Activated CD4-positive, alpha-beta memory T cell treated with anti-CD3 and anti-CD28 coated beads, Interleukin-2, amount 10 ng/mL, durations not matched to agents 7 days and 5 days (primary cell): ENCODE results near the gene ALPG. TPM values are rescaled to one million over a fixed set of nuclear protein-coding genes. Genes with fewer than 3 reads are reported as not detected.
"Not testable (repeated sequence)": the region's sequence is repeated elsewhere in the genome, so short reads cannot be mapped to it uniquely, and the experiment has no call there.

Experiments used
- CTCF ChIA-PET: fragments of 350-600 bp; sonication (Branson Sonifier 250); formaldehyde crosslinking; loops from one replicate; lab custom pipeline; 2021; ENCODE audit warnings: antibody characterized with exemption, inconsistent platforms; lab: Charles Lee
- POLR2A ChIA-PET: fragments of 350-600 bp; sonication (Branson Sonifier 250); formaldehyde crosslinking; loops from one replicate; lab custom pipeline; 2021; ENCODE audit warnings: antibody characterized with exemption; lab: Charles Lee
- DNase-seq: peaks from one replicate; pipeline ENCODE4 v3.0.0-alpha.2; 2020
- H3K27ac Mint-ChIP-seq: one replicate; pipeline ENCODE4 v1.8.0; 2021; ENCODE audit warnings: mild to moderate bottlenecking, mixed read lengths
- H3K27me3 Mint-ChIP-seq: one replicate; pipeline ENCODE4 v1.8.0; 2021; ENCODE audit warnings: mixed read lengths
- H3K36me3 Mint-ChIP-seq: one replicate; pipeline ENCODE4 v1.8.0; 2021; ENCODE audit warnings: low read depth, mixed read lengths
- H3K4me1 Mint-ChIP-seq: one replicate; pipeline ENCODE4 v1.8.0; 2021; ENCODE audit warnings: mixed read lengths
- H3K4me3 Mint-ChIP-seq: one replicate; pipeline ENCODE4 v1.8.0; 2021; ENCODE audit warnings: mild to moderate bottlenecking, mixed read lengths
- H3K9me3 Mint-ChIP-seq: one replicate; pipeline ENCODE4 v1.8.0; 2021; ENCODE audit warnings: mixed read lengths
- total RNA-seq, 2 experiments: library from RNA; stranded (reverse); gene quantifications; one replicate each; pipeline ENCODE4 v1.2.3, GENCODE V29; 2021

The ALPG gene
- total RNA-seq, 2 experiments from 2014 or later, result not detected

DNA sequence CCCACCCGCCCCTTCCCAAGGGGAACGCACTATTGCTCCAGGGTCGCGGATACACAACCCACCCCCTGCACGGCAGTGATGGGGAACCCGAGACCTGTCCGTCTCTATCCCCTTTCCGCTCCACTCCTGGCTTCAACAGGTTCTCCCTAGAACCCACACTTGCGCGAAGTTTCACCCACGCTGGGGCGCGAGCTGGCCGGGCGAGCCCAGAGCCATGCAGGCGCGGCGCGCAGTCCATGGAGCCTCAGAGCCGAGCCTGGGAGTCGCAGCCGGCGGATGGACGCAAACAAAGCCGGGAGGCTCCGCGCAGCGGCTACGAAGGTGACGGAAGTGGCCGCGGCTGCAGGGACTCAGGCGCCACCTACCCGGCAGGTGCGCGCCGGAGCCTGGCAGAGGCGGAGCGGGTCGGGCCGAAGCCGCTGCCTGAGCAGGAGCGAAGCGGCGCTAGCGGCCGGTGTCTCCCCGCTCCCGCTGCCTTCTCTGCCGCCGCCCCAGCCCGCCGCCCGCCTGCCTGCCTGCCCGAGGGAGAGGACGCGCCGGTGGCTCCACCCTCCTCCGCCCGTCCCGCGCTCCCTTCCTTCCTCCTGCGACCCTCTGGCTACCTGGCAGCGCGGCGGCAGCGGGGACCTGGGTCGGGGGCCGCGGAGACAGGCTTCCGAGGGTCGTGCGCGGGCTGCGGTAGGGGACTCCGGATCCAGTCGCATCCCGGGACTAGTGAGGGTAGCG is 14.0 kb downstream of the ALPG start:
- peaks cover 60% of the 10 kb centered on the region for H3K27me3 Mint-ChIP-seq
- ChIA-PET CTCF (no interaction called here), POLR2A (no interaction called here)
- H3K36me3 Mint-ChIP-seq, result peaks cover 7% of the 10 kb centered on the region
- H3K4me3 Mint-ChIP-seq, result no peak overlapping the region
- no peak overlapping the region for H3K27ac Mint-ChIP-seq
- H3K4me1 Mint-ChIP-seq, result peaks cover 10% of the 10 kb centered on the region
- H3K9me3 Mint-ChIP-seq, result peaks cover 5% of the 10 kb centered on the region
- peak; percentile 34 for DNase-seq

DNA sequence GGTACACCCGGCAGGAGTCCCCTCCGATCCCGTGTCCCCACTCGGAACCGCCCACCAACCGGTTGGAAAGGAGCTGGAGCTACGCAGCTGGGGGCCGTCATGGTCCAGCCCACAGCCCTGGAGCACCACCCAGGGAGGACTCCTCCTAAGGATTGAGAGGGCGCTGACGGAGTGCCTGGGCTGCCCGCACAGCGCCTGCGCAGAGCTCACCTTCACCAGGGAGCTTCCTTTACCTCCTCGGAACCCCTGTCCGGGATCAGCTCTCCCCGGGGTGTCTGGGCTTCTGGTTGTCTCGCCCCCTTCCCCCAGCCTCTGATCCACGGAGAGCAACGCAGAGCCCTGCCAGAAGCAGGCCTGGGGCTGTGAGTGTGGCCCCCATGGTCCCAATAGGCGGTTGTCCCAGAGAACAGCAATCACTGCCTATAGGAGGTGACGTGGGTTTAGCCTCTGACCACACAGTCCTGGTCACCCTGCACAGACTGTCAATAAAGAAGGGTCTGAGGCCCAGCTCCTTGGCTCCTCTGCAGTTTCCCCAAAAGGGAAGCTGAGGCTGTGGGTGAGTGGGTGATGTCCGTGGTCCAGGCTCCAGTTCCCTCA is 14.6 kb downstream of the ALPG start:
- no peak for DNase-seq
- ChIA-PET CTCF (no interaction called here), POLR2A (no interaction called here)
- no peak overlapping the region for H3K27ac Mint-ChIP-seq
- H3K27me3 Mint-ChIP-seq, result peaks cover 59% of the 10 kb centered on the region
- H3K4me3 Mint-ChIP-seq, result no peak overlapping the region
- H3K4me1 Mint-ChIP-seq, result peaks cover 10% of the 10 kb centered on the region
- H3K9me3 Mint-ChIP-seq, result peaks cover 5% of the 10 kb centered on the region
- peaks cover 7% of the 10 kb centered on the region for H3K36me3 Mint-ChIP-seq

DNA sequence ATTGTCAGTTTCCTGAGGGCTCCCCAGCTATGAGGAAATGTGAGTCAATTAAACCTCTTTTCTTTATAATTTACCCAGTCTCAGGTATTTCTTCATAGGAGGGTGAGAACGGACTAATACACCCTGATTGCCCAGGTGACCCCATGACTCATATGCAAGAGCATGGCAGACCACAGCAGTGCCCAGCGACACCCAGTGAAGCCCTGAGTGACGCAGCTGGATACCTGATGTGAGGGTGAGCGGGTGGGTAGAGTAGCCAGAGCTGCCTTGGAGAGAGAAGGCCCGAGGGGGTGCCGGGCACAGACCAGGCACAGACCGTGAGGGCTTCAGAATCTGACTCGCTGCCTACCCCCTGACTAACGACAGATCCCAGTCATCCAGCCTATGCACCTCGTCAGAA is 15.4 kb downstream of the ALPG start:
- Mint-ChIP-seq H3K9me3 (peaks cover 5% of the 10 kb centered on the region), H3K4me1 (peaks cover 10% of the 10 kb centered on the region), H3K4me3 (no peak overlapping the region), H3K27ac (no peak overlapping the region), H3K27me3 (peaks cover 59% of the 10 kb centered on the region), H3K36me3 (peaks cover 7% of the 10 kb centered on the region)
- DNase-seq, result no peak
- POLR2A ChIA-PET, result no interaction called here
- CTCF ChIA-PET, result no interaction called here

DNA sequence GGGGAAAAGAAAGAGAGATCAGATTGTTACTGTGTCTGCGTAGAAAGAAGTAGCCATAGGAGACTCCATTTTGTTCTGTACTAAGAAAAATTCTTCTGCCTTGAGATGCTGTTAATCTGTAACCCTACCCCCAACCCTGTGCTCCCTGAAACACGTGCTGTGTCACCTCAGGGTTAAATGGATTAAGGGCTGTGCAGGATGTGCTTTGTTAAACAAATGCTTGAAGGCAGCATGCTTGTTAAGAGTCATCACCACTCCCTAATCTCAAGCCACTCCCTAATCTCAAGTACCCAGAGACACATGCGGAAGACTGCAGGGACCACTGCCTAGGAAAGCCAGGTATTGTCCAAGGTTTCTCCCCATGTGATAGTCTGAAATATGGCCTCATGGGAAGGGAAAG is 16.4 kb downstream of the ALPG start:
- DNase-seq, H3K4me1 Mint-ChIP-seq, POLR2A ChIA-PET, H3K27ac Mint-ChIP-seq, H3K36me3 Mint-ChIP-seq, H3K4me3 Mint-ChIP-seq, H3K9me3 Mint-ChIP-seq, CTCF ChIA-PET: not testable (repeated sequence)
- H3K27me3 Mint-ChIP-seq, result peaks cover 58% of the 10 kb centered on the region

DNA sequence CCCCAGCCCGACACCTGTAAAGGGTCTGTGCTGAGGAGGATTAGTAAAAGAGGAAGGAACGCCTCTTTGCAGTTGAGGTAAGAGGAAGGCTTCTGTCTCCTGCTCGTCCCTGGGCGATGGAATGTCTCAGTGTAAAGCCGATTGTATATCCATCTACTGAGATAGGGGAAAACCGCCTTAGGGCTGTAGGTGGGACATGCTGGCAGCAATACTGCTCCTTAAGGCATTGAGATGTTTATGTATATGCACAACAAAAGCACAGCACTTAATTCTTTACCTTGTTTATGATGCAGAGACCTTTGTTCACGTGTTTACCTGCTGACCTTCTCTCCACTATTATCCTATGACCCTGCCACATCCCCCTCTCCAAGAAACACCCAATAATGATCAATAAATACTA is 16.8 kb downstream of the ALPG start:
- H3K9me3 Mint-ChIP-seq, H3K36me3 Mint-ChIP-seq, DNase-seq, H3K27ac Mint-ChIP-seq, H3K4me3 Mint-ChIP-seq, H3K4me1 Mint-ChIP-seq, POLR2A ChIA-PET, CTCF ChIA-PET: not testable (repeated sequence)
- peaks cover 54% of the 10 kb centered on the region for H3K27me3 Mint-ChIP-seq

DNA sequence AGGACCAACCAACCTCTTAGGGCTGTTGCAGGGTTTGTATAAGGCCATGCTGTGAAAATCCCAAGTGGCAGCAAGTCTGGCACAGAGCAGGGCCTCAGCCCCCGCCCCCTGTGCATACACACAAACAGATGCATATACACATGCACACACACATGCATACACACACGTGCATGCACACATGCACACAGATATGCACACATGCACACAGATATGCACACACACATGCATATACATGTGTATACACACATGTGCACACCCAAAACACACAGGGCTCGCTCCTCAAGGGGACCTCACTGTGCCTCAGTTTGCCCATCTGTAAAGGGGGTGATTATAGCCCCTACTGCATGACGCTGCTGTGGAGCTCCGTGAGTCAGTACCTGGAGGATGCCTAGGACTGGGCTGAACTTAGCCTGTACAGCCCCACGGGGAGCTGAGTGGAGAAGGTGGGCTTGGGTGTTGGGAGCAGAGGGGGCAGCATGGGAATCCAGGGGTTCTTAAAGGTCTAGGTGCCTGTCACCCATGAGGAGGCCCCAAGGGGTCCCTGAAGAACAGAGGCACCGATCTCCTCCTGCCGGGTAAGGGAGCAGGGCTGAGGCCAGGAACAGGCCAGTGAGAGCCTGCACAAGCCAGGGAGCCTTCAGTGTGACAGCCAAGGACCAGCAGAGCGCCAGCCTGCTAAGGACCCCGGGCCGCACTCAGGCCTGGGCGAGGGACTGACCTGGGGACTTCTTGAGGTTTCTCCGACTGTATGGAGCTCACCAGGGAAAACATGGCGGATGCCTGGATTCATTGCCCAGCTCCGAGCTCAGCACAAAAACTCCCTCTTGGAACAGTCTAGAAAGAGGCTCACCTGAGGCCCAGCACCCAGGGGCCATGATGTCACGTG is 25.3 kb downstream of the ALPG start:
- ChIA-PET POLR2A (no interaction called here), CTCF (no interaction called here)
- H3K27ac Mint-ChIP-seq, result no peak overlapping the region
- no peak for DNase-seq
- H3K36me3 Mint-ChIP-seq, result no peaks in the 10 kb centered on the region
- no peaks in the 10 kb centered on the region for H3K4me1 Mint-ChIP-seq
- H3K9me3 Mint-ChIP-seq, result no peaks in the 10 kb centered on the region
- peaks cover 3% of the 10 kb centered on the region for H3K27me3 Mint-ChIP-seq
- H3K4me3 Mint-ChIP-seq, result no peak overlapping the region

DNA sequence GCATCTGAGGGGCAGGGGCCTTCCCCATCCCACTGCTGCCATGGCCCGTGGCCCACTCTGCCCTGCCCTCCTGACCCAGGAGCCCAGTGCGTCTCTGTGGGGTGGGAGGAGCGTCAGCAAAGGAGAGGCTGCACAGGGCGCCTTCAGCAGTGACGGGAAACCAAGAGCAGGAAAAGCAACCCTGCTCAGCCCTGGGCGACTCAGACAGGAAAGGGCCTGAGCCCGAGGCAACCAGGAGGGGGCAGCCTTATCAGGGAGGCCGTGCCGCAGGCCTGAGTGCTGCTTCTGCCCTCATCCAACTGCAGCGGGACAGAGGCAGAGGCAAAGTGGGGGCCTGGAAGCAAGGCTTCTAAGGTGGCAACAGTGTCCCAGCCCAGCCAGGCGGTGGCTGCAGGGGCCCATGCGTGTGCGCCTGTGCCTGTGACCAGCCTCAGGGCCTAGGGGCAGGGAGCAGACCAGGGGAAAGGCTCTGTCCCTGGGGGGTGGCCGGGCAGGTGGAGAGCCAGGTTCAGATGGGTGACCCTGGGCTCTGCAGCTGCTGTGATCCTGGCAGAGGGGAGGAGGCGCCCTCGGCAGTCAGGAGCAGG is 26.0 kb downstream of the ALPG start:
- no peak overlapping the region for H3K27ac Mint-ChIP-seq
- H3K4me3 Mint-ChIP-seq, result no peak overlapping the region
- no peaks in the 10 kb centered on the region for H3K9me3 Mint-ChIP-seq
- no peaks in the 10 kb centered on the region for H3K36me3 Mint-ChIP-seq
- no peak for DNase-seq
- H3K4me1 Mint-ChIP-seq, result no peaks in the 10 kb centered on the region
- H3K27me3 Mint-ChIP-seq, result peaks cover 5% of the 10 kb centered on the region
- ChIA-PET POLR2A (no interaction called here), CTCF (no interaction called here)

DNA sequence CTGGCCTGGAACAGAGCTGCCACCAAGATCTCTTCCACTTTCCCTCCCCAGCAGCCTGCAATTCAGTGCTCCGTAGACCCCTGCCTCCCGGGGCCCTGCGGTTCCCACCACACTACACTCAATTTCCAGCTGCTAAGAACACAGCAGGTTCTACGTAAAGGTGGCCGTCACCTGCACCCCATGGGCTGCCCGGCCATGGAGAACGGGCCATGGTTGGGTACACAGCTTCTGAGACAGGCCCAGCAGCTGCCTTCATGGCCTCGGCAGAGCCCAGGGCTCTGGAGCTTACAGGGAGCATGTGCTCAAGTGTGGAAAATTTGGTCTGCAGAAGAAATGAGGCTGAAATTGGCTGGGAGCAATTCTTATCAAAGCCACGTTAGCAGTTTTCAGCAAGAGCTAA is 27.0 kb downstream of the ALPG start:
- H3K27ac Mint-ChIP-seq, H3K4me3 Mint-ChIP-seq, H3K9me3 Mint-ChIP-seq, H3K4me1 Mint-ChIP-seq, DNase-seq, H3K27me3 Mint-ChIP-seq, POLR2A ChIA-PET, H3K36me3 Mint-ChIP-seq, CTCF ChIA-PET: not testable (repeated sequence)

DNA sequence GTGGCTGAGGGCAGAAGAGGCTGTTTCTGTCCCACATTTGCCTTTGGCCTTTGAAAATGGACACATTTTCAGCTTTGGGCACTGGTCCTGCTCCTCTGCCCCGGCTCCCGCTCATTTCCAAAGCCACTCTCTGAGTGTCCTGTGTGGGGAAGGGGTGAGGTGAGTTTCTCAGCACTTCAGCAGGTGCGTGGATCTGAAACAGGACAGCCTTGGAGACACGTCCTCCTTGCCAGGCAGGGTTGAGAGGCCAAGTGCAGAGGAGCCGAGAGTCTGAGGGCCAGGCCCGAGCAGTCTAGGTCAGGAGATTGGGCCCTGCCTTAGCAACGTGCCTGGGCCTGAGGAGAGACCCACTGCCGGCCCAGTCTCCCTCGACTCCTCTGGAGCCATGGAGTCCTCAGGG is 27.4 kb downstream of the ALPG start:
- Mint-ChIP-seq H3K27ac (no peak overlapping the region), H3K9me3 (no peaks in the 10 kb centered on the region), H3K27me3 (peaks cover 5% of the 10 kb centered on the region), H3K4me3 (no peak overlapping the region), H3K4me1 (no peaks in the 10 kb centered on the region), H3K36me3 (no peaks in the 10 kb centered on the region)
- ChIA-PET CTCF (no interaction called here), POLR2A (no interaction called here)
- DNase-seq, result no peak

DNA sequence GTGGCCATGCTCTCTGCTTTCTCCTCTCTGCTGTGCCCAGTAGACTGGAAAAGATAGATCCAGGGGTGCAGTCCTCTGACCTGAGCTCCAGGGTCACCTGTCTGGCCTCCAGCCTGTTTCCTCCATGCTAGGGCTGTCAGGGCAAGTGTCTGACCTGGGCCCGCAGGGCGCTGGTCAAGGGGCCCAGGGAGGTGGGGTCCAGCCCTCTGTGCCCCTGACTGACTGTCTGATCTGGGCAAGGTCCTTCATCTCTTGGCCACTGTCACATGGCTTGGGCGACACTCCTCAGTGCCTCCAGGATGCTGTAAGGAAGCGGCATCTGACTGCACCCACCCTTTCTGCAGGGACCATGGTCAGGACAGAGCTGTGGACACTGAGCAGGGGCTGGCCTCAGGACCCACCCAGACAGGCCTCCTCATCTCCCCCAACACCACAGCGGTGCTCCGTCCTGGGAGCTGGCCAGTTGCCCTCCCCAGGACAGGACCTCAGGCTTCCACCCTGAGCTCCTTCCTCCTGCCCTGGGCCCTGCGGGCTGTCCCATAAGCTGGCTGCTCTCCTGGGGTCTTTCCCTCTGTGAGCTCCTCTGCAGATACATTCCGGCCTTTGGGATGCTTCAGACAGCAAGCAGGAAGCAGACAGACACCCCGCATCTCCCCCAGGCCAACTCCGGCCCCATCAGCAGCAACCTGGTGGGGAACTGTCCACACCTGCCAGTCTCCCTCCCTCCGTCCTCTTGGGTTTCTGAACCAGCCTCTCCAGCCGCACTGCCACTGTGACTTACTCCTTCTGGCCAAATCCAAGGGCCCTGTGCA is 28.1 kb downstream of the ALPG start:
- H3K27ac Mint-ChIP-seq, result no peak overlapping the region
- no peaks in the 10 kb centered on the region for H3K36me3 Mint-ChIP-seq
- POLR2A ChIA-PET, result no interaction called here
- H3K27me3 Mint-ChIP-seq, result peaks cover 2% of the 10 kb centered on the region
- H3K4me3 Mint-ChIP-seq, result no peak overlapping the region
- H3K4me1 Mint-ChIP-seq, result no peaks in the 10 kb centered on the region
- H3K9me3 Mint-ChIP-seq, result no peaks in the 10 kb centered on the region
- DNase-seq, result no peak
- CTCF ChIA-PET, result no interaction called here

DNA sequence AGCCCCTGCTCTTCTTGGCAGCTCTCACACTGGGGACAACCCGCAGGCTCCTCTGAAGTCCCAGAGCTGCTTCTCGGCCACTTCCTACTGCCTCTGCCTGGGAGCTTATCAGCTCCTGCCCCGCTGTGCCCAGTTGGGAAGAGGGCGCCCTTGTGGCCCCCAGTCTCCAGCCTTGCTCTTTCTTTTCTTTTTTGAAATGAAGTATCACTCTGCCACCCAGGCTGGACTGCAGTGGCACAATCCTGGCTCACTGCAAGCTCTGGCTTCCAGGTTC is 28.7 kb downstream of the ALPG start:
- POLR2A ChIA-PET, result interaction anchor here (0.6 to 0.7 kb wide), 2 partner anchors 72 to 135 kb away, joined by 3 read pairs; no protein-coding TSS in a partner anchor
- Mint-ChIP-seq H3K9me3 (no peaks in the 10 kb centered on the region), H3K27ac (no peak overlapping the region)

DNA sequence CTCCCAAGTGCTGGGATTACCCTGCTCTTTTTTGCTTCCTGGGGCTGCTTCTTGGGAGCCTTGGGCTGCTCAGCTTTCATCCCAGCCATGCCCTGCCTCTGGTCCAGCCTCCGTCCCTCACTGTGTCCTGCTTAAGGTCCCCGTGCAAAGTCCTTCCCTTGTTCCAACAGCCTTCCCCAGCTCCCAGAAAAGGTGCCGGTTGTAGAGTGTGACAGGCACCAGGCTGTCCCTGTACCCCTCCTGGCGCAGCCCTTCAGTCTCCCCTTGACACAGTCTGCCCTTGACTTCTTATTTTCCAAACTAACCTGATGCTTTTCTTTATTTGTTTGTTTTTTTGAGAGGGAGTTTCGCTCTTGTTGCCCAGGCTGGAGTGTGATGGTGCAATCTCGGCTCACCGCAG is 29.2 kb downstream of the ALPG start:
- H3K4me1 Mint-ChIP-seq, result no peaks in the 10 kb centered on the region
- H3K36me3 Mint-ChIP-seq, result no peaks in the 10 kb centered on the region
- no peak overlapping the region for H3K4me3 Mint-ChIP-seq
- POLR2A ChIA-PET, result interaction anchor here (0.6 to 0.7 kb wide), 2 partner anchors 72 to 135 kb away, joined by 3 read pairs; no protein-coding TSS in a partner anchor
- H3K27me3 Mint-ChIP-seq, result peaks cover 2% of the 10 kb centered on the region
- H3K27ac Mint-ChIP-seq, result no peak overlapping the region
- DNase-seq, result no peak
- CTCF ChIA-PET, result no interaction called here
- H3K9me3 Mint-ChIP-seq, result no peaks in the 10 kb centered on the region

More for the DNA sequence above, 28.7 kb downstream of the ALPG start:
- Mint-ChIP-seq H3K4me1 (no peaks in the 10 kb centered on the region), H3K27me3 (peaks cover 2% of the 10 kb centered on the region), H3K4me3 (no peak overlapping the region), H3K36me3 (no peaks in the 10 kb centered on the region)
- DNase-seq, result no peak
- CTCF ChIA-PET, result no interaction called here
